Activated T-helper 2 cell treated with anti-CD3 and anti-CD28 coated beads, Interferon-gamma antibody, Interleukin-2, Interleukin-4, amounts not matched to agents 10 μg/mL and 5 μg/mL and 100 μg/mL, durations not matched to agents 14 hours and 24 hours and 36 hours (primary cell): Measurements from ENCODE around the gene SGSM2. TPM values are rescaled to one million over a fixed set of nuclear protein-coding genes. Genes with fewer than 3 reads are reported as not detected.

ENCODE experiments used
- DNase-seq: peaks from one replicate; pipeline ENCODE4 v3.0.0; 2021; ENCODE audit warnings: low spot score
- H3K27ac Mint-ChIP-seq: one replicate; pipeline ENCODE4 v1.8.0; 2021; ENCODE audit warnings: mixed read lengths
- H3K27me3 Mint-ChIP-seq: one replicate; pipeline ENCODE4 v1.8.0; 2021; ENCODE audit warnings: low read depth, mixed read lengths
- H3K36me3 Mint-ChIP-seq: one replicate; pipeline ENCODE4 v1.8.0; 2021; ENCODE audit warnings: low read depth, mixed read lengths
- H3K4me1 Mint-ChIP-seq: one replicate; pipeline ENCODE4 v1.8.0; 2021; ENCODE audit warnings: low read depth, mixed read lengths
- H3K4me3 Mint-ChIP-seq: one replicate; pipeline ENCODE4 v1.8.0; 2021; ENCODE audit warnings: low read depth, mild to moderate bottlenecking, moderate library complexity, mixed read lengths
- H3K9me3 Mint-ChIP-seq: one replicate; pipeline ENCODE4 v1.8.0; 2021; ENCODE audit warnings: mixed read lengths
- intact Hi-C: fragments of 100-400 bp; cut with micrococcal nuclease; formaldehyde crosslinking; loops from one replicate; pipeline ENCODE4 v1.15.1; 2023
- total RNA-seq: library from RNA; stranded (reverse); gene quantifications from 2 replicates; pipeline ENCODE4 v1.2.3, GENCODE V29; 2022

The SGSM2 gene
- total RNA-seq, 1 donor from 2014 or later: 55.4 TPM

DNA sequence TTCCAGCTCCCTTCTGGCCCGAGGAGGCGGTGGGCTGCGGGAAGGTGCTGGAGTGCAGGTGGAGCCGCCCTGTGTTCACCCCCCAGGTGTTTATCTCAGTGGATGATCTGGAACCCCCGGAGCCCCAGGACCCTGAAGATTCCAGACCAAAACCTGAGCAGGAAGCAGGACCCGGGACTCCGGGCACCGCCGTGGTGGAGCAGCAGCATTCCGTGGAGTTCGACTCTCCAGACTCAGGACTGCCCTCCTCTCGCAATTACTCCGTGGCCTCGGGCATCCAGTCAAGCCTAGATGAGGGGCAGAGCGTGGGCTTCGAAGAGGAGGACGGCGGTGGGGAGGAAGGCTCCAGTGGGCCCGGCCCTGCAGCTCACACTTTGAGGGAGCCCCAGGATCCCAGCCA, 38.1 kb downstream of the SGSM2 start:
- no peaks in the 10 kb centered on the region for H3K4me1 Mint-ChIP-seq
- no peak overlapping the region for H3K4me3 Mint-ChIP-seq
- intact Hi-C loops: no loop called here
- H3K27me3 Mint-ChIP-seq: no peaks in the 10 kb centered on the region
- no peak overlapping the region for H3K27ac Mint-ChIP-seq
- no peak for DNase-seq
- H3K36me3 Mint-ChIP-seq: peaks cover 7% of the 10 kb centered on the region
- H3K9me3 Mint-ChIP-seq: no peaks in the 10 kb centered on the region

DNA sequence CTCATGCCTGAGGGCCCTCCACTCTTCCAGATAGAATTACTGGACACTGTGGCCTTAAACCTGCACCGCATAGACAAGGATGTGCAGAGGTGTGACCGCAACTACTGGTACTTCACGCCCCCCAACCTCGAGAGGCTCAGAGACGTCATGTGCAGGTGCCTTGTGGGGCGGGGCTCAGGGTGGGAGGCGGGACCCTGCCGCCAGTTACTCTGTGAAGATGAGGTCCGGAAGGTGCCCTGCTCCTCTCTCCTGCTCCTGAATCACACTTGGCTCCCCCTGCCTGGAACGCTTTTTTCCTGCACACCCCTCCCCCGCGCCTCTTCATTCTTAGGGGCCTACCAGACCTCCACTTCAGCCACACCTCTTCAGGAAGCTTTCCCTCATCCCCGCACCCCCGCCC, 38.8 kb downstream of the SGSM2 start:
- intact Hi-C loops: no loop called here
- Mint-ChIP-seq H3K9me3 (no peaks in the 10 kb centered on the region), H3K27ac (no peak overlapping the region), H3K36me3 (peaks cover 7% of the 10 kb centered on the region), H3K27me3 (no peaks in the 10 kb centered on the region), H3K4me3 (no peak overlapping the region), H3K4me1 (no peaks in the 10 kb centered on the region)
- no peak for DNase-seq

DNA sequence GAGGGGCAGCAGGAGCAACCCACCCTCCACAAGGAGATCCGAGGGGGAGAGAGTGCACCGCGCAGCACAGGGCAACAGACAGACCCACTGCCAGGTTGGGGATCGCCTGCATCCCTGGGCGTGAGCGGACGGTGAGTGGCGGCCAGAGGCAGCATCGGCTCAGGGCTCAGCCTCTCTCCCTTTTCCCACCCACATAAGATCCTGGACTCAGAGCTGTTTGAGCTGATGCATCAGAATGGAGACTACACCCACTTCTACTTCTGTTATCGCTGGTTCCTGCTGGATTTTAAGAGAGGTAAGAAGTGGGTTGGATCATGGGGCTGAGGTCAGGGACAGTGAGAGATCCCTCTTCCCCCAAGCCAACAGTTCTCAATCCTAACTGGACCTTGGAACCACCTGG, 40.4 kb downstream of the SGSM2 start:
- intact Hi-C loops: no loop called here
- Mint-ChIP-seq H3K36me3 (peaks cover 7% of the 10 kb centered on the region), H3K4me3 (no peak overlapping the region), H3K4me1 (no peaks in the 10 kb centered on the region), H3K27me3 (no peaks in the 10 kb centered on the region), H3K9me3 (no peaks in the 10 kb centered on the region), H3K27ac (no peak overlapping the region)
- no peak for DNase-seq

DNA sequence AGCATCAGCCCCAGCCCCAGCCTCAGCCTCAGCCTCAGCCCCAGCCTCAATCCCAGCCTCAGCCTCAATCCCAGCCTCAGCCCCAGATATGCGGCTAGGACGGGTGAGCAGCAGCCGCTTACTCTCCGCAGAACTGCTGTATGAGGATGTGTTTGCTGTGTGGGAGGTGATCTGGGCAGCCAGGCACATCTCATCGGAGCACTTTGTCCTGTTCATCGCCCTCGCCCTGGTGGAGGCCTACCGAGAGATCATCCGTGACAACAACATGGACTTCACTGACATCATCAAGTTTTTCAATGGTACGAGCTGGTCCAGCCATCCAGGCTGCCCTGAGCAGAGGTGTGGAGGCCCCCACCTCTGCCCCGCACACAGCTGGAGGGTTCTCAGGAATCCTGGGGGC, 41.6 kb downstream of the SGSM2 start:
- intact Hi-C loops: no loop called here
- no peaks in the 10 kb centered on the region for H3K4me1 Mint-ChIP-seq
- no peak overlapping the region for H3K27ac Mint-ChIP-seq
- no peak for DNase-seq
- peaks cover 7% of the 10 kb centered on the region for H3K36me3 Mint-ChIP-seq
- no peak overlapping the region for H3K4me3 Mint-ChIP-seq
- H3K27me3 Mint-ChIP-seq: no peaks in the 10 kb centered on the region
- H3K9me3 Mint-ChIP-seq: no peaks in the 10 kb centered on the region

DNA sequence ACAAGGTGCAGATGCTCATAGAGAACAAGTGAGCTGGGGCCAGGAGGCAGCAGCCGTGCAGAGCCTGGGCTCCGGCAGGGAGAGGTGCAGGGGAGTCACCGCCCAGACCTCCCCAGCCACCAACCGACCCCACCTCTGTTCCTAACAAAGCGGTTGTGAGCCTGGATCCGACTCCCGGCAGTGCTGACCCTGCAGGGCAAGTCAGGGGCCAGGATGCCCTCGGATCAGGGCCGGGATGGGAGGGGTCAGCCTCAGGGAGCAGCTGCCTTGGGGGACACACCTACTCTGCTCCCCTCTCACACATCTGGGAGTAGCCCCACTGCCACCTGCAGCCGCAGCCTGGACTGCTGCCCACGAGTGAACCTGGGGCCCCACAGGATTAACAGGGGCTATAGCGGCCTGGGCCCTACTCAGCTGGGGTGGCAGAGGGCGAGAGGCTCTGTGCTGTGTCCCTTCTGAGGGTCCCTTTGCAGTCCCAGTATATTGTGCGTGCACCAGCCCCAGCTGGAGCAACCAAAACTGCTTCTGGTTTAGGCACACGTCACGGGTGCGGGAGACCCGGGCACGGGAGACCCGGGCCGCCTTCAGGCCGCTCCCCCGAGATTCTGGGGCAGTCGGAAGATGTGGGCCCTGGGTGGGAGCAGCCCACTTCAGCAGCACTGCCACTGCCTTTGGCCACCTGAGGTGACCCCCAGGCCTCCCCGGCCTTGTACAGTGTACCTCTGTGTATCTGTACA, 42.4 kb downstream of the SGSM2 start:
- Mint-ChIP-seq H3K4me3 (no peak overlapping the region), H3K4me1 (no peaks in the 10 kb centered on the region), H3K27ac (no peak overlapping the region), H3K27me3 (no peaks in the 10 kb centered on the region), H3K36me3 (peaks cover 7% of the 10 kb centered on the region), H3K9me3 (no peaks in the 10 kb centered on the region)
- intact Hi-C loops: no loop called here
- DNase-seq: no peak

DNA sequence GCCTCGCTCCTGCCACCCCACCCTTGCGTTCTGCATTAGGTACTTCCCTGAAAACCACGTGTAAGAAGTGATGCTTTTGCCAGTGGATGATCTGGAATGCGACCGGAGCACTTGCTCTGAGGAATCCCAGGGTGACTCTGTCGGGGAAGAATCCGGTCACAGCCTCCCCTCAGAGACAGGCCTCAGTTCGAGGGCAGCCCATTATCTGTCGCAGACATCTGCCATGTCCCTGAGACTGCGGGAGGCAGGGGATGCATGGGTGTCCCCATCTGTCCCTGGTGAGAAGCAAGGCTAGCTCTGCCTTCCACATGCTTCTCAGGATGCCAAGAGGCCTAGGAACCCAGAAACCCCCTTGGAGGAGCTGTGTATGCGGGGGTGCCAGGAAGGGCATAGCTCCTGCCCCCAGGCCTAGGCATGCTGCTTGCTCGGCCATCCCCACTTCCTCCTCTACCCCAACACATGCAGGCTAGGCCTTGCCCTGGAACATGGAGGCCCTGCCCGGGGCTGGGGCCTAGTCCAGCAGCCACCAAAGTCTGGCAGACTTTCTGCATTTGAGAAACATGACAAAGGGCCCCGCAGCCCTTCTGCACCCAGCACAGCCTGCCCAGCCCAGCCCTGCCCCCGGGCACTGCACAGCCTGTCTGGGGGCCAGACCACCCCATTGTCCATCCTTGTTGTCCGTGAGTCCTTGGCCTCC, 43.1 kb downstream of the SGSM2 start:
- H3K27me3 Mint-ChIP-seq: no peaks in the 10 kb centered on the region
- no peak overlapping the region for H3K4me3 Mint-ChIP-seq
- no peak overlapping the region for H3K27ac Mint-ChIP-seq
- H3K9me3 Mint-ChIP-seq: no peaks in the 10 kb centered on the region
- peaks cover 7% of the 10 kb centered on the region for H3K36me3 Mint-ChIP-seq
- H3K4me1 Mint-ChIP-seq: no peaks in the 10 kb centered on the region
- intact Hi-C loops: no loop called here
- DNase-seq: no peak

DNA sequence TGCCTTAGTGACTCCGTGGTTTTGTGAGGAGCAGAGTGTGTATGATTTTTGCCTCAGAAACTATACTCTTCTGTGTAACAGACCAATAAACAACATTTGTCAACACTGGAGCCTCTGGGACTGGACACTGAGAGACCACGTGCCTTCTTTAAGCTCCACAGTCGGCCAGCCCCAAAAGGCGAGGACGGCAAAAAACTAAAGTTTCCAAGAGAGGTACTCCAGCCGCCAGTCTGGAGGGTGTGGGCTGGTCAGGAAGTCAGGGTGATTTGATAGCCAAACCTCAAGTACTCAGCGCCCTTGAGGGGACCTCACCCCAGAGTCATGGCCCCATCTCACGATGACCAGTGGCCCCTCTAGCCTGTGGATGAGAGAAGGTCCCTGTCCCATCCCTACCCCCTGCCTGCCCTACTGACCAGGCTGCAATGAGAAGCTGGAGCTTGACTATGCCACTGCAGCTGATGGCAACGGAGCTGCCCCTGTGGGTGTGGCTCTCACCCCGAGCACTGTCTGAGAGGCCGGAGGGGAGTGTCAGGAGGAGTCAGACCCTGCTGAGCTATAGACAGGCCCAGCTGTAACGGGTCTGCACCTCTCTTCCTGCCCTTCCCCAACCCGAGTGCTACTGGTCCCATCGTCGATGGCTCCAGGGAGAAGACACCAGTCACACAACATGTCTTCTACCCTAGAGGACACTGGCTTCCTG, 43.8 kb downstream of the SGSM2 start:
- H3K27ac Mint-ChIP-seq: no peak overlapping the region
- no peaks in the 10 kb centered on the region for H3K4me1 Mint-ChIP-seq
- intact Hi-C loops: no loop called here
- peaks cover 7% of the 10 kb centered on the region for H3K36me3 Mint-ChIP-seq
- no peaks in the 10 kb centered on the region for H3K27me3 Mint-ChIP-seq
- DNase-seq: no peak
- no peaks in the 10 kb centered on the region for H3K9me3 Mint-ChIP-seq
- H3K4me3 Mint-ChIP-seq: no peak overlapping the region

DNA sequence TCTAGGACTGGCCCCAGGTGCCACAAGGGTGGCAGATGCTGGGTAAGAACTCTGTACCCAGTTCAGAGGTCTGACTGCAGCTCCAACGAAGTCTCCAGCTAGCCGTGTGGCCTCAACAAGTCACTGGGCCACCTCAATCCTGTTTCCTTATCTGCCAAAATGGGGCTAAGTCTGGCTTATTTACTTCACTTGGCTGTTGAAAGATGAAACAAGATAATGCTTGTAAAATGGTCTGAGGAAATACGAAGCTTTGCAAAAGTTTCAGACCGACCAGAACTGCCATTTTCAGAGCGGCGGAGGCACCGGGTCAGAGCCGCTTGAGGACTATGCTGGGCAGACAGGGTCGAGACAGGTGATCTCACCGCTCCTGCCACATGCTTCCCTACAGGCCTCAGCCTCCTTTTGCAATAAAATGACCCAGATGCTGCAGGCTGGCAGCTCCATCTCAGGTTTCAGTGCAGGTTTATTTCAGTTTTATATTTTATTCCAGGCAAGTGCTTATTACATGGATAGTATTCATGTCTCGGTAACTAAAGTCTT, 46.4 kb downstream of the SGSM2 start:
- Mint-ChIP-seq H3K36me3 (peaks cover 17% of the 10 kb centered on the region), H3K27ac (no peak overlapping the region), H3K27me3 (no peaks in the 10 kb centered on the region), H3K4me1 (peaks cover 5% of the 10 kb centered on the region), H3K4me3 (no peak overlapping the region), H3K9me3 (no peaks in the 10 kb centered on the region)
- no peak for DNase-seq
- intact Hi-C loops: no loop called here

DNA sequence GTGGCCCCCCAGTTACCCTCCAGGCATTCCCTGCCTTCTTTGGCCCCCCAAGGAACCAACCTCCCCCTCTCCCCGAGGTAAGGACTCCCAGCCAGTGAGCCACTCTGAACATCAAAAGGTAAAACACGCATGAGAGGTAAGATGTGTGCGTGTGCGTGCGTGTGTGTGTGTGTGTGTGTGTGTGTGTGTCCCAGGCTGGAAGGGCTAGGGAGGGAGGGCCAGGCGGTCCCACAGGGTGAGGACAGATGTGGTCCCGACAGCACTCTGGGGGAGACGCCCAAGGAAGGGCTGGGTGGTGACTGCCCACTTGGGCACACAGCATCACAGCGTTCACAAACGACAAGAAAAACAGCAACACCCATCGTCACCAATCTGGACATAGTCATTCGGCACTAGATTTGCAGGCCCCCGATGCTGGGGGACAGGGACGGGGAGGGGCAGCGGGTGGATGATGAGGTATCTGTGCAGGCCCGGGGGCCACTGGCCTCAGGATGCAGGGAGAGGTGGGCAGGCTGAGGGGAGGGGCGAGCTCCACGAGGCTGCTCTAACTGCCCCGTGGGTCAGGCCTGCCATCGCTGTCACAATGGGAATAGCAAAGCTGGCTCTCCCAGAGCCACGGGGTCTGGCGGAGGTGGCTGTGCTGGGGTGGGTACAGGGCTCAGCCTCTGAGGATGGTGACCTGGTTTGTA, 47.3 kb downstream of the SGSM2 start:
- peaks cover 25% of the 10 kb centered on the region for H3K36me3 Mint-ChIP-seq
- no peaks in the 10 kb centered on the region for H3K27me3 Mint-ChIP-seq
- DNase-seq: no peak
- peaks cover 10% of the 10 kb centered on the region for H3K4me1 Mint-ChIP-seq
- intact Hi-C loops: no loop called here
- H3K27ac Mint-ChIP-seq: no peak overlapping the region
- no peaks in the 10 kb centered on the region for H3K9me3 Mint-ChIP-seq
- H3K4me3 Mint-ChIP-seq: no peak overlapping the region

DNA sequence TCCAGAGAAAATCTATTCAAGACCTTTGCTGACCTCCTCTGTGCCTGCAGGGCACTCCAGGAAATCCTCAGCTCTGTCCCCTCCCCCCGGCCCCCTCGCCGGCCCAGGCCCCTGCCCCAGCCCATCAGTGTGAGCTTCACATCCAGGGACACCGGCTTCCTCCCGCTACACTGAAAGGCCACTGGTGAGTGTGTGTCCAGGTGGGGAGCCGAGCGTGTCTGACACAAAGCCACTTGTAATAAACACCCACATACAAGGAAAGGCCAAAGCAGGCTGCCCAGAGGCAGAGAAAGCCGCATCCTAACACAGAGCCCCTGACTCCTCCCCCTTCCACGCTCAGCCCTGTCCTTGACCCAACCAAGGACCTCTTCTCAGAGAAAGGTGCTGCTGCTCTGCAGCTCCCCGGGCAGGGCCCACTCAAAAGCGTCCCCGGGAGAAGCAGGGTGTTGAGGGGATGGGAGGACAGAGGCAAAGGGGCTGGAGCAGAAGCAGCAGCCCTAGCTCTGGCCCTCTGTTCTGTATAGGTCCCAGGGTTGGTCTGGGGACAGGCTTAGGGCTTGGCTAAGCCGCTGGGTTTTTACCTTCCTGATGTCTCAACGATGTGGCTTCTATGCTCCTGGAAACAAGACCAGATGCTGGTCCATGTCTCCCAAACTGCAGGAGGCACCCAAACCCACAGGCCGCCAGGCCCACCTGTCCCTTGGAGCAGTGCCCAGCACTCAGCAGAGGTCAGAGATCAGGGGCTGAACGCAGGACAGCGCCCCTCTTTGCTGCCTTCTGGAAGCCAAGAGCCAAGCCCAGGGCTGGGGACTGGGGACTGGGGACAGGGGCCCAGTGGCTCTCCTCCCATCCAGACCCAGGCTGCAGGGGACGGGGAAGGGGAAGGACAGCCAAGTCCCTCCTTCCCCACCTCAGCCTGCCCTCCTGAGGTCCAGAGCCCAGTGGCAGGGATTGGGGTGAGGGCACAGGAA, 48.2 kb downstream of the SGSM2 start:
- DNase-seq: no peak
- no peak overlapping the region for H3K27ac Mint-ChIP-seq
- H3K36me3 Mint-ChIP-seq: peaks cover 31% of the 10 kb centered on the region
- no peaks in the 10 kb centered on the region for H3K27me3 Mint-ChIP-seq
- peaks cover 11% of the 10 kb centered on the region for H3K4me1 Mint-ChIP-seq
- no peak overlapping the region for H3K4me3 Mint-ChIP-seq
- intact Hi-C loops: no loop called here
- no peaks in the 10 kb centered on the region for H3K9me3 Mint-ChIP-seq

DNA sequence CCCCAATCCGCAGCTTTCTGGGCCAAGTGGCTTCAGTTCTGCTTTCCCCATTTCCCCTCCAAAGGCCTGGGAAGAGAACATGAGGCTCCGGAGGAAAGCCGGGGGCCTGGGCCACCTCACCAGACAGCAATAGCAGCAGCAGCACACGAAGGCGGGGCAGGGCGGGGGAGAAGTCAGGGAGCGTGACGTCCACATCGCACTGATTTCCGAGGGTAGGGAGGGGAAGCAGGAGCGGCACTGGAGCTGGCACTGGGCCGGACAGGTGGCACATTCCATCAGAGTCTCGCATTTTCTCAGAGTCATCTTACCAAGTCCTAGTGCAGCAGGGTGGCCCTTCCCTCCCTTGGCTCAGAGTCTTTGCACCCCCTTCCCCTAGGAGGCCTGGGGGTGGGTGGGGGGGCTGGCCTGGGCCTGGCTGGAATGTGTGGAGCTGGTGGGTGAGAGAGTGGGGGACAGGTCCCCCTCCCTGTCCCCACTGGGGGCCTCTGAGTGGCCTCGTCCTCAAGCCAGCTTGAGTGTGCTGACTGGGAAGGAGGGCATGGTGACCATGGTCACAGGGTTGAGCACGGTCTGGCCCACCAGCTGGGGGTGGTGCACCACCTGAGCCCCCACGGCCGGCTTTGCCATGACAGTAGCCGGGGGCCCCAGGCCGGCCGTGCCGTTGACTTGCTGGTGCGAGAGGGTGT, 49.2 kb downstream of the SGSM2 start:
- no peak for DNase-seq
- Mint-ChIP-seq H3K27ac (no peak overlapping the region), H3K4me3 (no peak overlapping the region), H3K4me1 (peaks cover 15% of the 10 kb centered on the region), H3K27me3 (no peaks in the 10 kb centered on the region), H3K9me3 (no peaks in the 10 kb centered on the region), H3K36me3 (peaks cover 33% of the 10 kb centered on the region)
- intact Hi-C loops: no loop called here
